ENCODE data around the gene PRICKLE2.

The PRICKLE2 gene

DNA sequence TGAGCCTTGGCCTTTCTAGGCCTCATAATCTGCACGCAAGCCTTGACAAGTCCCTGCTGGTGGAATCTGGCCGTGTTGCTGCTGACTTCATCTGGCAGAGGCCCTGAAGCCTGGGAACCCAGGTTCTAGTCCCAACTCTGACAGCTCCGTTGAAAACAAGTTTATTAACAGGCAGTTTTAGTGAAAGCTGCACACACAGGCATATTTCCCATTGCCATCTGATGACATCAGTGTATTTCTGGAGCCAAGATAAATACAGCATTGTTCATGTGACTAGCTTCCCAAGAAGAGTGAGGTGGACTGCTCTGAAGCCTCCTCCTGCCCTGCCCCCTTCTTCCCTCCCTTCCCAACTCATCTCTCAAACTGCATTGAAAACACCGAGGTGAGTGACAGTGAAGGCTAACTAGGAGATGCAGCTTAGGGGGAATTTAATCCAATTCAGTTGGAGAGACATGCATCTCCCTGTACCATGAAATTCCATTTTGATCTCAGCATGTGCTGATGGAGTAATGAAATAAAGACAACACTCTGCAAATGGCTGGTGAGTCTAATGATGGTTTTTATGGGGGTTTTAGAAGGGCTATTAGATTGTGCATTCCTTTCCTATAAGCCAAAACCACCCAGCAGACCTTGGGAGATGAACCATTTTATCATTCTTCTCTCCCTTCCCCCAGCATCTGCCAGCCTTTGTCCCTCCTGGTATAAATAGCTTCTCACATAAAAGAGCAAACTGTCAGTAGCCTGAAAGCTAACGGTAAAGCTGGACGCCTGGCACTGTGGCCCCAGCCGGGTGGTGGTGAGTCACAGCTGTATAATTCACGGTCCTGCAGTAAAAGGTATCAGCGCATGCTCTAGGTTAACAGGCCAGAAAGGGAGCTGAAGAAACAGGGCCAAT lies 38.0 kb downstream of the PRICKLE2 start (continued):
- TF ChIP-seq ZNF600 (tag by site-specific recombination; IDR thresholded peaks at IDR 0.05) (0 out of 2 replicates have a peak, but pooled peaks have one; percentile 13), ZNF366 (tag by site-specific recombination; conservative IDR thresholded peaks at IDR 0.05) (peak; percentile 91), ZNF658 (tag by site-specific recombination; IDR thresholded peaks at IDR 0.05) (no peak), ZFP69B (tag by site-specific recombination; IDR thresholded peaks at IDR 0.05) (peak; percentile 41; the same call in 1 of the 2 replicates), GFI1B (tag by site-specific recombination; IDR thresholded peaks at IDR 0.05) (no peak), ZNF549 (tag by site-specific recombination; IDR thresholded peaks at IDR 0.05) (no peak), ZNF544 (tag by site-specific recombination; IDR thresholded peaks at IDR 0.05) (no peak), ZNF114 (tag by site-specific recombination; IDR thresholded peaks at IDR 0.05) (no peak), ZNF274 (IDR thresholded peaks at IDR 0.05; ENCODE audit: low read length) (no peak), ZNF274 (tag by site-specific recombination; IDR thresholded peaks at IDR 0.05; ENCODE audit: borderline replicate concordance) (no peak), ZBTB48 (tag by site-specific recombination; IDR thresholded peaks at IDR 0.05) (no peak), OSR2 (tag by site-specific recombination; IDR thresholded peaks at IDR 0.05) (peak; percentile 33), ZNF335 (tag by site-specific recombination; conservative IDR thresholded peaks at IDR 0.05) (peak; percentile 82), ZNF248 (tag by site-specific recombination; IDR thresholded peaks at IDR 0.05) (no peak), TRIM28 (IDR thresholded peaks at IDR 0.05; ENCODE audit: borderline replicate concordance, low read length) (peak; percentile 23; the same call in 1 of the 2 replicates), ZSCAN30 (tag by site-specific recombination; IDR thresholded peaks at IDR 0.05) (peak; percentile 79; the same call in 1 of the 2 replicates), KLF10 (tag by site-specific recombination; IDR thresholded peaks at IDR 0.05) (peak; percentile 92), ZNF777 (tag by site-specific recombination; IDR thresholded peaks at IDR 0.05; ENCODE audit: borderline replicate concordance) (no peak), ZNF311 (tag by site-specific recombination; IDR thresholded peaks at IDR 0.05; ENCODE audit: borderline replicate concordance) (no peak), ZNF23 (tag by site-specific recombination; IDR thresholded peaks at IDR 0.05; ENCODE audit: borderline replicate concordance) (no peak), SCRT2 (tag by site-specific recombination; IDR thresholded peaks at IDR 0.05) (no peak), ZNF843 (tag by site-specific recombination; IDR thresholded peaks at IDR 0.05) (peak; percentile 36; the same call in 1 of the 2 replicates), SP3 (tag by site-specific recombination; IDR thresholded peaks at IDR 0.05) (peak; percentile 50), ZNF426 (tag by site-specific recombination; IDR thresholded peaks at IDR 0.05) (no peak)
- TF ChIP-seq, protein P1, sequence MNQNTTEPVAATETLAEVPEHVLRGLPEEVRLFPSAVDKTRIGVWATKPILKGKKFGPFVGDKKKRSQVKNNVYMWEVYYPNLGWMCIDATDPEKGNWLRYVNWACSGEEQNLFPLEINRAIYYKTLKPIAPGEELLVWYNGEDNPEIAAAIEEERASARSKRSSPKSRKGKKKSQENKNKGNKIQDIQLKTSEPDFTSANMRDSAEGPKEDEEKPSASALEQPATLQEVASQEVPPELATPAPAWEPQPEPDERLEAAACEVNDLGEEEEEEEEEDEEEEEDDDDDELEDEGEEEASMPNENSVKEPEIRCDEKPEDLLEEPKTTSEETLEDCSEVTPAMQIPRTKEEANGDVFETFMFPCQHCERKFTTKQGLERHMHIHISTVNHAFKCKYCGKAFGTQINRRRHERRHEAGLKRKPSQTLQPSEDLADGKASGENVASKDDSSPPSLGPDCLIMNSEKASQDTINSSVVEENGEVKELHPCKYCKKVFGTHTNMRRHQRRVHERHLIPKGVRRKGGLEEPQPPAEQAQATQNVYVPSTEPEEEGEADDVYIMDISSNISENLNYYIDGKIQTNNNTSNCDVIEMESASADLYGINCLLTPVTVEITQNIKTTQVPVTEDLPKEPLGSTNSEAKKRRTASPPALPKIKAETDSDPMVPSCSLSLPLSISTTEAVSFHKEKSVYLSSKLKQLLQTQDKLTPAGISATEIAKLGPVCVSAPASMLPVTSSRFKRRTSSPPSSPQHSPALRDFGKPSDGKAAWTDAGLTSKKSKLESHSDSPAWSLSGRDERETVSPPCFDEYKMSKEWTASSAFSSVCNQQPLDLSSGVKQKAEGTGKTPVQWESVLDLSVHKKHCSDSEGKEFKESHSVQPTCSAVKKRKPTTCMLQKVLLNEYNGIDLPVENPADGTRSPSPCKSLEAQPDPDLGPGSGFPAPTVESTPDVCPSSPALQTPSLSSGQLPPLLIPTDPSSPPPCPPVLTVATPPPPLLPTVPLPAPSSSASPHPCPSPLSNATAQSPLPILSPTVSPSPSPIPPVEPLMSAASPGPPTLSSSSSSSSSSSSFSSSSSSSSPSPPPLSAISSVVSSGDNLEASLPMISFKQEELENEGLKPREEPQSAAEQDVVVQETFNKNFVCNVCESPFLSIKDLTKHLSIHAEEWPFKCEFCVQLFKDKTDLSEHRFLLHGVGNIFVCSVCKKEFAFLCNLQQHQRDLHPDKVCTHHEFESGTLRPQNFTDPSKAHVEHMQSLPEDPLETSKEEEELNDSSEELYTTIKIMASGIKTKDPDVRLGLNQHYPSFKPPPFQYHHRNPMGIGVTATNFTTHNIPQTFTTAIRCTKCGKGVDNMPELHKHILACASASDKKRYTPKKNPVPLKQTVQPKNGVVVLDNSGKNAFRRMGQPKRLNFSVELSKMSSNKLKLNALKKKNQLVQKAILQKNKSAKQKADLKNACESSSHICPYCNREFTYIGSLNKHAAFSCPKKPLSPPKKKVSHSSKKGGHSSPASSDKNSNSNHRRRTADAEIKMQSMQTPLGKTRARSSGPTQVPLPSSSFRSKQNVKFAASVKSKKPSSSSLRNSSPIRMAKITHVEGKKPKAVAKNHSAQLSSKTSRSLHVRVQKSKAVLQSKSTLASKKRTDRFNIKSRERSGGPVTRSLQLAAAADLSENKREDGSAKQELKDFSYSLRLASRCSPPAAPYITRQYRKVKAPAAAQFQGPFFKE (tag by site-specific recombination; IDR thresholded peaks at IDR 0.05; ENCODE audit: borderline replicate concordance), result no peak
- TF ChIP-seq, protein P2, sequence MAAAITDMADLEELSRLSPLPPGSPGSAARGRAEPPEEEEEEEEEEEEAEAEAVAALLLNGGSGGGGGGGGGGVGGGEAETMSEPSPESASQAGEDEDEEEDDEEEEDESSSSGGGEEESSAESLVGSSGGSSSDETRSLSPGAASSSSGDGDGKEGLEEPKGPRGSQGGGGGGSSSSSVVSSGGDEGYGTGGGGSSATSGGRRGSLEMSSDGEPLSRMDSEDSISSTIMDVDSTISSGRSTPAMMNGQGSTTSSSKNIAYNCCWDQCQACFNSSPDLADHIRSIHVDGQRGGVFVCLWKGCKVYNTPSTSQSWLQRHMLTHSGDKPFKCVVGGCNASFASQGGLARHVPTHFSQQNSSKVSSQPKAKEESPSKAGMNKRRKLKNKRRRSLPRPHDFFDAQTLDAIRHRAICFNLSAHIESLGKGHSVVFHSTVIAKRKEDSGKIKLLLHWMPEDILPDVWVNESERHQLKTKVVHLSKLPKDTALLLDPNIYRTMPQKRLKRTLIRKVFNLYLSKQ (tag by site-specific recombination; IDR thresholded peaks at IDR 0.05; ENCODE audit: borderline replicate concordance), result no peak
- TF ChIP-seq, protein P3, sequence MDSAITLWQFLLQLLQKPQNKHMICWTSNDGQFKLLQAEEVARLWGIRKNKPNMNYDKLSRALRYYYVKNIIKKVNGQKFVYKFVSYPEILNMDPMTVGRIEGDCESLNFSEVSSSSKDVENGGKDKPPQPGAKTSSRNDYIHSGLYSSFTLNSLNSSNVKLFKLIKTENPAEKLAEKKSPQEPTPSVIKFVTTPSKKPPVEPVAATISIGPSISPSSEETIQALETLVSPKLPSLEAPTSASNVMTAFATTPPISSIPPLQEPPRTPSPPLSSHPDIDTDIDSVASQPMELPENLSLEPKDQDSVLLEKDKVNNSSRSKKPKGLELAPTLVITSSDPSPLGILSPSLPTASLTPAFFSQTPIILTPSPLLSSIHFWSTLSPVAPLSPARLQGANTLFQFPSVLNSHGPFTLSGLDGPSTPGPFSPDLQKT (IDR thresholded peaks at IDR 0.05; ENCODE audit: borderline replicate concordance, low read depth, low read length), result no peak
- TF ChIP-seq, protein P4, sequence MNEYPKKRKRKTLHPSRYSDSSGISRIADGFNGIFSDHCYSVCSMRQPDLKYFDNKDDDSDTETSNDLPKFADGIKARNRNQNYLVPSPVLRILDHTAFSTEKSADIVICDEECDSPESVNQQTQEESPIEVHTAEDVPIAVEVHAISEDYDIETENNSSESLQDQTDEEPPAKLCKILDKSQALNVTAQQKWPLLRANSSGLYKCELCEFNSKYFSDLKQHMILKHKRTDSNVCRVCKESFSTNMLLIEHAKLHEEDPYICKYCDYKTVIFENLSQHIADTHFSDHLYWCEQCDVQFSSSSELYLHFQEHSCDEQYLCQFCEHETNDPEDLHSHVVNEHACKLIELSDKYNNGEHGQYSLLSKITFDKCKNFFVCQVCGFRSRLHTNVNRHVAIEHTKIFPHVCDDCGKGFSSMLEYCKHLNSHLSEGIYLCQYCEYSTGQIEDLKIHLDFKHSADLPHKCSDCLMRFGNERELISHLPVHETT (tag by site-specific recombination; IDR thresholded peaks at IDR 0.05), result peak; percentile 78
- TF ChIP-seq, protein P5, sequence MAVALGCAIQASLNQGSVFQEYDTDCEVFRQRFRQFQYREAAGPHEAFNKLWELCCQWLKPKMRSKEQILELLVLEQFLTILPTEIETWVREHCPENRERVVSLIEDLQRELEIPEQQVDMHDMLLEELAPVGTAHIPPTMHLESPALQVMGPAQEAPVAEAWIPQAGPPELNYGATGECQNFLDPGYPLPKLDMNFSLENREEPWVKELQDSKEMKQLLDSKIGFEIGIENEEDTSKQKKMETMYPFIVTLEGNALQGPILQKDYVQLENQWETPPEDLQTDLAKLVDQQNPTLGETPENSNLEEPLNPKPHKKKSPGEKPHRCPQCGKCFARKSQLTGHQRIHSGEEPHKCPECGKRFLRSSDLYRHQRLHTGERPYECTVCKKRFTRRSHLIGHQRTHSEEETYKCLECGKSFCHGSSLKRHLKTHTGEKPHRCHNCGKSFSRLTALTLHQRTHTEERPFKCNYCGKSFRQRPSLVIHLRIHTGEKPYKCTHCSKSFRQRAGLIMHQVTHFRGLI (tag by site-specific recombination; IDR thresholded peaks at IDR 0.05), result no peak

Measured in HEK293 (cell line).